Panc1 (cell line): ENCODE data around the gene BOLA2.
"Not testable (repeated sequence)": the region's sequence is repeated elsewhere in the genome, so short reads cannot be mapped to it uniquely, and the experiment has no call there.

ENCODE experiments used
- CTCF ChIP-seq: fragments of 450-650 bp; IDR thresholded peaks from 2 replicates; pipeline ENCODE4 v1.5.1; 2017; ENCODE audit warnings: mild to moderate bottlenecking
- POLR2AphosphoS5 ChIP-seq: IDR thresholded peaks from 2 replicates; pipeline ENCODE4 v1.6.1; 2012; ENCODE audit warnings: mild to moderate bottlenecking, low read depth, low read length, moderate library complexity
- REST ChIP-seq, 2 experiments: IDR thresholded peaks; 2 replicates each; pipeline ENCODE4 v1.6.1; 2011 to 2012; ENCODE audit warnings: low read depth in 2 of 2, control low read depth in 1 of 2, low read length in 1 of 2, mild to moderate bottlenecking in 1 of 2, moderate library complexity in 1 of 2; ENCODE audit not compliant: insufficient read depth in 1 of 2
- SIN3A ChIP-seq: IDR thresholded peaks from 2 replicates; pipeline ENCODE4 v1.6.1; 2012; ENCODE audit warnings: low read depth, mild to moderate bottlenecking, low read length, moderate library complexity, borderline replicate concordance; ENCODE audit not compliant: insufficient read depth
- TCF7L2 ChIP-seq: IDR thresholded peaks from 2 replicates; pipeline ENCODE4 v1.6.1; 2011; ENCODE audit warnings: mild to moderate bottlenecking, low read depth, low read length, inconsistent platforms

GRCh38 chr16:29460647-29461030, 6.5 kb upstream of the BOLA2 start:
- not testable (repeated sequence) for TF ChIP-seq CTCF; SIN3A; REST (IDR thresholded peaks at IDR 0.05; ENCODE audit: insufficient read depth in 1 of 2, low read depth in 2 of 2, low read length in 1 of 2); TCF7L2; POLR2AphosphoS5
